ENCODE data around the gene PRKG1.

PRKG1 gene

DNA sequence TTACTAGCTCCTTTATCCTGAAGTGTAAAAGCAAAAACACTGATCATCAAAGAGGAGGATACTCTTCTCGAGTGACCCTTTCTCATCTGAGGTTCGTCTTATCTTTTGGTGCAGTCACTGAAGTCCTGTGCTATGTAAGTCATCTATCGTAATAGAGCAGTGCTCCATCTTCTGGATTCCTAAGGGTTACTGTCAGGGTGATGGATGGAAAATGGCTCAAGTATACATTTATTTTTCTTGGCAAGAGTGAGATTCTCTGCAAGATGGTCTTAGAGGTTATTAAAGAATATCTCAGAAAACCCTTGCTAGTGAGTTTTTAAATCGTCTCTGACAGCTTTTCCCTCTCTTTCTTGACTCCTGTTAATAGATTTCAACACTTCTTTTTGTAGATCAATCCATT, 12.4 kb downstream of the PRKG1 start:
- TF ChIP-seq TCF12 (IDR thresholded peaks at IDR 0.05; ENCODE audit: low read depth) (no peak), FOXM1 (IDR thresholded peaks at IDR 0.05; ENCODE audit: borderline replicate concordance, low read depth) (no peak), EGR1 (IDR thresholded peaks at IDR 0.05) (no peak), ZBTB7A (IDR thresholded peaks at IDR 0.05; ENCODE audit: low read depth) (no peak), RAD21 (IDR thresholded peaks at IDR 0.05; ENCODE audit: low read depth) (no peak), EP300 (IDR thresholded peaks at IDR 0.05; ENCODE audit: borderline replicate concordance) (no peak), YY1 (IDR thresholded peaks at IDR 0.05; ENCODE audit: low read depth) (no peak), CEBPB (IDR thresholded peaks at IDR 0.05) (no peak), CREB1 (IDR thresholded peaks at IDR 0.05; ENCODE audit: low read depth) (no peak), TEAD4 (IDR thresholded peaks at IDR 0.05) (no peak), NFIC (IDR thresholded peaks at IDR 0.05) (no peak)
- TF ChIP-seq, protein P1, sequence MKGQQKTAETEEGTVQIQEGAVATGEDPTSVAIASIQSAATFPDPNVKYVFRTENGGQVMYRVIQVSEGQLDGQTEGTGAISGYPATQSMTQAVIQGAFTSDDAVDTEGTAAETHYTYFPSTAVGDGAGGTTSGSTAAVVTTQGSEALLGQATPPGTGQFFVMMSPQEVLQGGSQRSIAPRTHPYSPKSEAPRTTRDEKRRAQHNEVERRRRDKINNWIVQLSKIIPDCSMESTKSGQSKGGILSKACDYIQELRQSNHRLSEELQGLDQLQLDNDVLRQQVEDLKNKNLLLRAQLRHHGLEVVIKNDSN (IDR thresholded peaks at IDR 0.05) = no peak
- TF ChIP-seq, protein P2, sequence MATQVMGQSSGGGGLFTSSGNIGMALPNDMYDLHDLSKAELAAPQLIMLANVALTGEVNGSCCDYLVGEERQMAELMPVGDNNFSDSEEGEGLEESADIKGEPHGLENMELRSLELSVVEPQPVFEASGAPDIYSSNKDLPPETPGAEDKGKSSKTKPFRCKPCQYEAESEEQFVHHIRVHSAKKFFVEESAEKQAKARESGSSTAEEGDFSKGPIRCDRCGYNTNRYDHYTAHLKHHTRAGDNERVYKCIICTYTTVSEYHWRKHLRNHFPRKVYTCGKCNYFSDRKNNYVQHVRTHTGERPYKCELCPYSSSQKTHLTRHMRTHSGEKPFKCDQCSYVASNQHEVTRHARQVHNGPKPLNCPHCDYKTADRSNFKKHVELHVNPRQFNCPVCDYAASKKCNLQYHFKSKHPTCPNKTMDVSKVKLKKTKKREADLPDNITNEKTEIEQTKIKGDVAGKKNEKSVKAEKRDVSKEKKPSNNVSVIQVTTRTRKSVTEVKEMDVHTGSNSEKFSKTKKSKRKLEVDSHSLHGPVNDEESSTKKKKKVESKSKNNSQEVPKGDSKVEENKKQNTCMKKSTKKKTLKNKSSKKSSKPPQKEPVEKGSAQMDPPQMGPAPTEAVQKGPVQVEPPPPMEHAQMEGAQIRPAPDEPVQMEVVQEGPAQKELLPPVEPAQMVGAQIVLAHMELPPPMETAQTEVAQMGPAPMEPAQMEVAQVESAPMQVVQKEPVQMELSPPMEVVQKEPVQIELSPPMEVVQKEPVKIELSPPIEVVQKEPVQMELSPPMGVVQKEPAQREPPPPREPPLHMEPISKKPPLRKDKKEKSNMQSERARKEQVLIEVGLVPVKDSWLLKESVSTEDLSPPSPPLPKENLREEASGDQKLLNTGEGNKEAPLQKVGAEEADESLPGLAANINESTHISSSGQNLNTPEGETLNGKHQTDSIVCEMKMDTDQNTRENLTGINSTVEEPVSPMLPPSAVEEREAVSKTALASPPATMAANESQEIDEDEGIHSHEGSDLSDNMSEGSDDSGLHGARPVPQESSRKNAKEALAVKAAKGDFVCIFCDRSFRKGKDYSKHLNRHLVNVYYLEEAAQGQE (IDR thresholded peaks at IDR 0.05; ENCODE audit: low read depth) = no peak
- TF ChIP-seq, protein P3, sequence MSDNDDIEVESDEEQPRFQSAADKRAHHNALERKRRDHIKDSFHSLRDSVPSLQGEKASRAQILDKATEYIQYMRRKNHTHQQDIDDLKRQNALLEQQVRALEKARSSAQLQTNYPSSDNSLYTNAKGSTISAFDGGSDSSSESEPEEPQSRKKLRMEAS (IDR thresholded peaks at IDR 0.05) = no peak

DNA sequence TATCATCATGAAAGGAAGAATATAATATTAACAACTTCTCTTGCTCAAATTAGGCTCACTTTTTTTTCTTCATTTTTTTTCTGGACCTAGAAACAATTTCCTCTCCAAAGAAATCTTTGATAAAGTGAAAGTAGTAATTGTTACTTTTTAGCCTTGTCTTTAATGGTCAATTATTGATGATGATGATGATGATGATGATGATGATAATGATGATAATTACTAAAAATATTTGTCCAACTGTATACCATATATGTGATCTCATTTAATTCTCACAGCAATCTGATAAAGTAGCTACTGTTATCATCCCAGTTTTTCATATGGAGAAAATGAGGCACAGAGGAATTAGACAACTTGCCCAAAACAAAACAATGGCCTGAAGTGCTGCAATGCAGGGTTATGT, 12.8 kb downstream of the PRKG1 start:
- TF ChIP-seq TCF12 (IDR thresholded peaks at IDR 0.05; ENCODE audit: low read depth) = no peak
- no peak for TF ChIP-seq RAD21 (IDR thresholded peaks at IDR 0.05; ENCODE audit: low read depth)
- TF ChIP-seq TAF1 (IDR thresholded peaks at IDR 0.05; ENCODE audit: low read depth) = no peak
- TF ChIP-seq, protein P2 (IDR thresholded peaks at IDR 0.05; ENCODE audit: low read depth) = no peak
- no peak for TF ChIP-seq FOXM1 (IDR thresholded peaks at IDR 0.05; ENCODE audit: borderline replicate concordance, low read depth)
- TF ChIP-seq, protein P1 (IDR thresholded peaks at IDR 0.05) = no peak
- TF ChIP-seq CREB1 (IDR thresholded peaks at IDR 0.05; ENCODE audit: low read depth) = no peak
- no peak for TF ChIP-seq EGR1 (IDR thresholded peaks at IDR 0.05)
- TF ChIP-seq, protein P3 (IDR thresholded peaks at IDR 0.05) = no peak
- no peak for TF ChIP-seq TEAD4 (IDR thresholded peaks at IDR 0.05)
- TF ChIP-seq YY1 (IDR thresholded peaks at IDR 0.05; ENCODE audit: low read depth) = no peak
- no peak for TF ChIP-seq NFIC (IDR thresholded peaks at IDR 0.05)
- TF ChIP-seq EP300 (IDR thresholded peaks at IDR 0.05; ENCODE audit: borderline replicate concordance) = no peak
- TF ChIP-seq ZBTB7A (IDR thresholded peaks at IDR 0.05; ENCODE audit: low read depth) = no peak
- no peak for TF ChIP-seq CEBPB (IDR thresholded peaks at IDR 0.05)

DNA sequence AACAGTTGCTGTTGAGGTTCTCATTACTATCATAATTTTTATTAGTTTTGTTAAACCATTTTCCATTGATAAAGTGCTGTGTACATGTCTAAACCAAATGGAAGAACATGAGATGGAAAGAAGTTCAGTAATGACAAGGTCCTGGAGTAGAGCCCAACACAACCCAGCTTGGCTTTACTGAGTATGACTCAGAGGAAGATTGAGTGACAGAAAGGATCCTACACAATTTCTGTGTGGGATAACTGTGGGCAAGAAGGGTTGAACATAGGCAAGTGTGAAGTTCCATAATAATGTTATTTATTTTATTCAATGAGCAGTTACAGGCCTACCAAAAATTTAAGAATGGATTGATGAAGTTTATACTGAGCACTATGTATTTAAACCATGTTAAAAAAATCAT, 15.9 kb downstream of the PRKG1 start:
- TF ChIP-seq EGR1 (IDR thresholded peaks at IDR 0.05) (no peak), FOXM1 (IDR thresholded peaks at IDR 0.05; ENCODE audit: borderline replicate concordance, low read depth) (no peak), TEAD4 (IDR thresholded peaks at IDR 0.05) (no peak), CREB1 (IDR thresholded peaks at IDR 0.05; ENCODE audit: low read depth) (no peak), EP300 (IDR thresholded peaks at IDR 0.05; ENCODE audit: borderline replicate concordance) (no peak)
- TF ChIP-seq, protein P2 (IDR thresholded peaks at IDR 0.05; ENCODE audit: low read depth) = no peak
- TF ChIP-seq, protein P1 (IDR thresholded peaks at IDR 0.05) = no peak
- TF ChIP-seq, protein P3 (IDR thresholded peaks at IDR 0.05) = no peak

DNA sequence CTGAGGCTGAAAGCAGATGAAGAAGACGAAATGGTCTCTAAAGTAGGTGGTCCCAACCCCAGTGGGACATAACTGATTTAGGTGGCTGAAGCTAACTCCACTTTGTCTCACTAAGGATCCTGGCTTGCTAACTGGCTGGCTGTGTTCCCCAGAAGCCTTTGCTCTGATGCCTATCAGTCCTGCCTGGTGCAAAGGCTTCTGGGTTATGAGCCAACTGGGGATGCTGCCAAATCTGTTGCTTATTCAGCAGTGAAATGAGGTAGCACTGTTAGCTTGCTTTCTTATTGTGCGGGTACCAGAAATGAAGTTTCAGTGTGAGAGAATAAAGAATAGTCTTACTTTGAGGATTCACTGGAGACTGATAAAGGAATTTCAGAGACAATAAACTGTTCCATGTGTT, 18.1 kb downstream of the PRKG1 start:
- TF ChIP-seq, protein P3 (IDR thresholded peaks at IDR 0.05) = no peak
- TF ChIP-seq TCF12 (IDR thresholded peaks at IDR 0.05; ENCODE audit: low read depth) (no peak), EP300 (IDR thresholded peaks at IDR 0.05; ENCODE audit: borderline replicate concordance) (no peak), YY1 (IDR thresholded peaks at IDR 0.05; ENCODE audit: low read depth) (no peak)

All from Ishikawa (cell line).